K562 (cell line): ENCODE measurements around the gene IL27RA. TPM values are rescaled to one million over a fixed set of nuclear protein-coding genes. Genes with fewer than 3 reads are reported as not detected.

ENCODE experiments used
- CHD4 ChIP-seq: fragments of 200-600 bp; sonication (generic); IDR thresholded peaks from 3 replicates; pipeline ENCODE4 v1.6.1; 2012; ENCODE audit warnings: low read depth, mild to moderate bottlenecking, mixed read lengths, low read length, inconsistent platforms; ENCODE audit not compliant: insufficient read depth, insufficient replicate concordance, poor library complexity, severe bottlenecking
- ELK3 ChIP-seq: fragments of 450-650 bp; formaldehyde crosslinking; IDR thresholded peaks from 2 replicates; pipeline ENCODE4 v1.4.0; 2020; ENCODE audit warnings: mild to moderate bottlenecking
- HMGN3 ChIP-seq: IDR thresholded peaks from 2 replicates; pipeline ENCODE4 v1.6.1; 2011; ENCODE audit warnings: borderline replicate concordance, low read depth, mild to moderate bottlenecking, mixed read lengths, low read length; ENCODE audit not compliant: insufficient read length; ENCODE audit errors: extremely low read depth
- MXD1 ChIP-seq: fragments of 250-450 bp; sonication (Bioruptor Pico); IDR thresholded peaks from 2 replicates; pipeline ENCODE4 v1.8.0; 2021; ENCODE audit warnings: borderline replicate concordance, mild to moderate bottlenecking, moderate library complexity; ENCODE audit not compliant: poor library complexity, severe bottlenecking
- RBM22 ChIP-seq: fragments of 200-400 bp; formaldehyde crosslinking; IDR thresholded peaks from 2 replicates; pipeline ENCODE4 v1.6.1; 2018; ENCODE audit warnings: low read length, low read depth; ENCODE audit not compliant: poor library complexity, severe bottlenecking
- TRIM24 ChIP-seq, 2 experiments: fragments of 450-650 bp; IDR thresholded peaks; 2 replicates each; pipeline ENCODE4 v1.6.1; 2016
- ZNF146 ChIP-seq: IDR thresholded peaks from one replicate; pipeline ENCODE4 v1.6.1; 2018; ENCODE audit warnings: missing compliant biosample characterization; ENCODE audit not compliant: unreplicated experiment
- ZNF318 ChIP-seq, 2 experiments: fragments of 450-650 bp; IDR thresholded peaks; 2 replicates each; pipeline ENCODE4 v1.6.1; 2016; ENCODE audit warnings: mild to moderate bottlenecking in 2 of 2, borderline replicate concordance in 1 of 2, low read depth in 1 of 2, moderate library complexity in 1 of 2
- ZNF511 ChIP-seq: sonication (generic); formaldehyde crosslinking; IDR thresholded peaks from 2 replicates; pipeline ENCODE4 v1.8.0; 2022; ENCODE audit warnings: mild to moderate bottlenecking, missing genetic modification reagents
- polyA plus RNA-seq, 8 experiments: library from polyadenylated mRNA; depleted of rRNA in 4 of 8; stranded (reverse) in 5 of 8; unstranded in 3 of 8; fragments of >200 nt; fragmentation: Nextera tagmentation in 2 of 8; fragmentation: Illumina TruSeq in 1 of 8; extraction: Ambion mirVana in 2 of 8; extraction: Trizol in 1 of 8; gene quantifications; 2 replicates each; pipeline versions ENCODE4 v1.2.1 to v1.2.3, GENCODE V29; 2011 to 2014; ENCODE audit warnings: inconsistent platforms in 1 of 8, missing spikeins in 1 of 8
- total RNA-seq, 7 experiments: library from RNA; depleted of rRNA in 6 of 7; stranded (reverse); fragments of >200 nt in 6 of 7; fragmentation: Illumina TruSeq in 2 of 7; extraction: Trizol in 2 of 7; gene quantifications; 2 replicates each; pipeline versions ENCODE4 v1.2.1 to v1.2.3, GENCODE V29; 2011 to 2021; ENCODE audit warnings: low replicate concordance in 1 of 7

The IL27RA gene
- total and polyA plus RNA-seq, 9 of the 15 experiments (the other 6 are each of a cell fraction or from before 2014, with no cell fraction given) = 1.9 to 15.9 (median 12.0) TPM

GRCh38 chr19:14080887-14081796, 49.6 kb downstream of the IL27RA start (continued):
- no peak for TF ChIP-seq MXD1 (CRISPR knock-in tag)
- no peak for TF ChIP-seq CHD4
- TF ChIP-seq ZNF146 (CRISPR knock-in tag) = no peak
- peak; percentile 41 for TF ChIP-seq ZNF511 (CRISPR knock-in tag)
- TF ChIP-seq ELK3 (CRISPR knock-in tag) = no peak
- TF ChIP-seq ZNF318 (IDR thresholded peaks at IDR 0.05; ENCODE audit: borderline replicate concordance in 1 of 2, low read depth in 1 of 2) = no peak
- no peak for TF ChIP-seq HMGN3
- TF ChIP-seq RBM22 = no peak
- peak in 1 of 2 experiments; percentile 73; a peak in 2 of 4 replicates for TF ChIP-seq TRIM24 (IDR thresholded peaks at IDR 0.05)
